CD4-positive, alpha-beta T cell treated with Interleukin-4 for 4 hours (primary cell): Measurements from ENCODE around the gene CIC.
A peak's percentile ranks its signal among the peaks of the same experiment; 100 is the strongest.

Experiments
- DNase-seq: peaks from one replicate; pipeline ENCODE4 v3.0.0-alpha.2; 2020

The CIC gene

GRCh38 chr19:42268704-42269477, at the start of gene CIC:
Gene CIC (plus strand): TSS chr19:42269252. CDS start chr19:42271784, 2,532 bp downstream.
- DNase-seq = peak; percentile 100

GRCh38 chr19:42219812-42220750, 49.0 kb upstream of the CIC start, which contains the start of gene ZNF526:
Gene ZNF526 (plus strand): TSS chr19:42220312. CDS start chr19:42224404, 4,092 bp downstream.
- peak; percentile 96 for DNase-seq

- no peak for DNase-seq
Observed at GRCh38 chr19:42220751-42221097, 48.3 kb upstream of the CIC start.

- no peak for DNase-seq
Observed at GRCh38 chr19:42224940-42225717, 43.9 kb upstream of the CIC start.

GRCh38 chr19:42225718-42226292, 43.2 kb upstream of the CIC start:
- DNase-seq = no peak

- no peak for DNase-seq
Observed at GRCh38 chr19:42226886-42227285, 42.2 kb upstream of the CIC start.

GRCh38 chr19:42228641-42229040, 40.4 kb upstream of the CIC start:
- no peak for DNase-seq

- DNase-seq = no peak
Observed at GRCh38 chr19:42229301-42229854, 39.7 kb upstream of the CIC start.

GRCh38 chr19:42229855-42230351, 39.1 kb upstream of the CIC start:
- DNase-seq = no peak

GRCh38 chr19:42230571-42230970, 38.5 kb upstream of the CIC start:
- DNase-seq = no peak

GRCh38 chr19:42232435-42232834, 36.6 kb upstream of the CIC start:
- no peak for DNase-seq

GRCh38 chr19:42233106-42233505, 35.9 kb upstream of the CIC start:
- no peak for DNase-seq

- DNase-seq = no peak
Observed at GRCh38 chr19:42233678-42234292, 35.3 kb upstream of the CIC start.

- no peak for DNase-seq
Observed at GRCh38 chr19:42234364-42234763, 34.7 kb upstream of the CIC start.

GRCh38 chr19:42235181-42235580, 33.9 kb upstream of the CIC start:
- no peak for DNase-seq

- DNase-seq = no peak
Observed at GRCh38 chr19:42239544-42240220, 29.4 kb upstream of the CIC start.

GRCh38 chr19:42241279-42241678, 27.8 kb upstream of the CIC start:
- no peak for DNase-seq

GRCh38 chr19:42242069-42242511, 27.0 kb upstream of the CIC start:
- DNase-seq = no peak

GRCh38 chr19:42242512-42243409, 26.3 kb upstream of the CIC start, which contains the start of gene GSK3A:
Gene GSK3A (minus strand): TSS chr19:42242602. CDS start chr19:42242465, 137 bp downstream.
- peak; percentile 98 for DNase-seq
